ACHN (cell line): ENCODE measurements around the gene KPNA6.
"Not testable (repeated sequence)": the region's sequence is repeated elsewhere in the genome, so short reads cannot be mapped to it uniquely, and the experiment has no call there.

Experiments
- DNase-seq: peaks from one replicate; pipeline ENCODE4 v3.0.0-alpha.2; 2015
- in situ Hi-C: cut with HindIII; loops from 2 replicates; pipeline ENCODE4 v1.10.0; 2017; ENCODE audit warnings: low sequenced_read_pairs, low pct_ligation_motif_present, low pct_unique_long_range_greater_than_20kb

Gene KPNA6

DNA sequence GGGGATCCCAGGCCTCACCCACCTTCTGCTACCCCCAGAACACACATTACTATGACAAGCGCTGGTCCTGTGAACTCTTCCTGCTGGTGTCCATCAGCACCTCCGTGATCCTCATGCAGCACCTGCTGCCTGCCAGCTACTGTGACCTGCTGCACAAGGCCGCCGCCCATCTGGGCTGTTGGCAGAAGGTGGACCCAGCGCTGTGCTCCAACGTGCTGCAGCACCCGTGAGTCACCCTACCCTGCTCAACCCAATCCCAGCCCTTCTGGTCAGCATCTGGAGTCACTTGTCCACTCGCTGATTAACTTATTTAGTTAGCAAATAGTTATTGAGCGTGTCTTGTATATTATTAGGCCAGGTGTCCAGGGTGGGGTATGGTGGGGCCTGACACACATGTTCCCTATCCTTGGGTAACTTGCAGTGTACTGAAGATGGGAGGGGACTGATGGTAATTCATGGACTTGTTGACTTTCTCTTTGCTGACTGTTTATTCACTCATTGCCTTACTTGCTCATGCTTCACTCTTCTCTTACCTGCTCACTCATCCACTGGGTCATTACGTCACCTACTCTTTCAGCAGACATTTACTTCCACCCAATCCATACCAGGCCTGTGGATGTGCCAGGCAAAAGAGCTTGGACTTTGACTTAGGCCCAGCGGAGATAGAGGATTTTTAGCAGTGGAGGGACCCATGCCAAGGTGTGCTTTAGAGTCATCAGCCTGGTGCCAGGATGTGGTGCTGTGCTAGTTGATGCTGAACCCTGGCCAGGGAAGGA is 12.9 kb upstream of the KPNA6 start:
- in situ Hi-C loops, result no loop called here
- DNase-seq, result no peak

DNA sequence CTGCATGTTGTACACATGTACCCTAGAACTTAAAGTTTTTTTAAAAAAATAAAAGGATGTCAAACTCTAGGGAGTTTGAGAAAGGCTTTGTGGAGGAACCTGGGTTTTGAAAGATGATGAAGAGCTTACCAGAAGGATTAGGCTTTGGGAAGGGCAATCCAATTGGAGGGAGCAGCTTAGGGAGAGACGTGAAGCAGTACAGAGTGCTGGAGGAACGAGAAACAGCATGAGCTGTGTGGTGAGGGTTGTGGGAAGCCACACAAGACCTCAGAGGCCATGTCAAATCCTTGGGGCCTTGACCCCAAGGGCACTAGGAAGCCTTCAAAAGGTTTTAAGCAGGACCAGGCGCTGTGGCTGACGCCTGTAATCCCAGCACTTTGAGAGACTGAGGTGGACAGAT is 8.4 kb upstream of the KPNA6 start:
- in situ Hi-C loops, result no loop called here

DNA sequence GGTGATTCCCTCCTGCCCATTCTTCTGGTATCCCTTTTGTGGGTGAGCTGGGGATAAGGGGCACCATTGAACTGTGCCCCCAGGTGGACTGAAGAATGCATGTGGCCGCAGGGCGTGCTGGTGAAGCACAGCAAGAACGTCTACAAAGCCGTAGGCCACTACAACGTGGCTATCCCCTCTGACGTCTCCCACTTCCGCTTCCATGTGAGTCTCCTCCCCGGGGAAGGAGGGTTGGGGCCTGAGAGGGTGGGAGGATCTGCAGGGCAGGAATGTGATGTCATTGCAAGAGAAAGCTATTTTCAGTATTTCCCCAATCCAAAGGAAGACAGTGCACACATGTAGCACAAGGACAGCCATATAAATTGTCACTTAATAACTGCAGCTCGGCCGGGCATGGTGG is 7.5 kb upstream of the KPNA6 start:
- DNase-seq, result no peak
- in situ Hi-C loops, result no loop called here

More for the DNA sequence above, 8.4 kb upstream of the KPNA6 start:
- DNase-seq, result no peak

- DNase-seq, result peak; percentile 30
- in situ Hi-C loops, result no loop called here
These were observed 6.8 kb upstream of the KPNA6 start for GRCh38 chr1:32100807-32101708.

DNA sequence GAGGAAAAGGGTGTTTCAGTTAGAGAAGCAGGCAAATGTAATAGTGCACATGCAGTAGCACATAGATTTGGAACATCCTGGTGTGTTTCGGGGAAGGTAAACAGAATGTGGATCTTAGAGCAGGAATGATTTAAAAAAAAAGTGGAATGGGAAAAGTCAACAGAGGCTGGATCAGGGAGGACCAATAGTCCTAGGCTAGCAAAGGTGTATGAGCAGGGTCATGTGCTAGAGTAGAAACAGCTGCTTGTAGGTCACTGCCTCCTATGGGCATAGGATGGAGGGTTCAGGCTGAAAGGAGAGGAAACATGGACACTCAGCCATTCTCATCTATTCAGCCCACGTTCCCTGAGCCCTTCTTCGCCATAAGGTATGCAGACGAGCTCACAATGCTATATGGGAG is 3.7 kb upstream of the KPNA6 start:
- in situ Hi-C loops, result no loop called here
- DNase-seq, result no peak

- in situ Hi-C loops, result no loop called here
- DNase-seq, result no peak
These were observed 2.5 kb upstream of the KPNA6 start for GRCh38 chr1:32105338-32105737.

- no peak for DNase-seq
- in situ Hi-C loops, result no loop called here
These were observed 1.1 kb upstream of the KPNA6 start for GRCh38 chr1:32106663-32107275.

- in situ Hi-C loops, result no loop called here
- DNase-seq, result no peak
These were observed 3.3 kb downstream of the KPNA6 start for GRCh38 chr1:32111040-32111623.

- in situ Hi-C loops, result no loop called here
- DNase-seq, result peak; percentile 8
These were observed 3.9 kb downstream of the KPNA6 start for GRCh38 chr1:32111789-32112188.

DNA sequence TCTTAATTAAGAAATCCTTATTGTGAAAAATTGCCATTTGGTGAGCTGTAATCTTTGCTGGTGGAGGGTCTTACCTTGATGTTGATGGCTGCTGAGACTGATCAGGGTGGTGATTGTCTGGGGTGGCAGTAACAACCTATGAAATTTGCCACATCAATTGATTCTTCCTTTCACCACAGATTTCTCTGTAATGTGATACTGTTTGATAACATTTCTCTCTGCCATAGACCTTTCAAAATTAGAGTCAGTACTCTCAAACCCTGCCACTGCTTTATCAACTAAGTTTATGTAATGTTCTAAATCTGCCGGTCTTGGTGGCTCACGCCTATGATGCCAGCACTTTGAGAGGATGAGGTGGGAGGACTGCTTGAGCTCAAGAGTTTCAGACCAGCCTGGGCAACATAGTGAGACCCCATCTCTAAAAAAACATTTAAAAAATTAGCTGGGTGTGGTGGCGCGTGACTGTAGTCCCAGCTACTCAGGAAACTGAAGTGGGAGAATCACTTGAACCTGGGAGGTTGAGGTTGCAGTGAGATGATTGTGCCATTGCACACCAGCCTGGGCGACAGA is 5.0 kb downstream of the KPNA6 start:
- no peak for DNase-seq
- in situ Hi-C loops, result no loop called here

DNA sequence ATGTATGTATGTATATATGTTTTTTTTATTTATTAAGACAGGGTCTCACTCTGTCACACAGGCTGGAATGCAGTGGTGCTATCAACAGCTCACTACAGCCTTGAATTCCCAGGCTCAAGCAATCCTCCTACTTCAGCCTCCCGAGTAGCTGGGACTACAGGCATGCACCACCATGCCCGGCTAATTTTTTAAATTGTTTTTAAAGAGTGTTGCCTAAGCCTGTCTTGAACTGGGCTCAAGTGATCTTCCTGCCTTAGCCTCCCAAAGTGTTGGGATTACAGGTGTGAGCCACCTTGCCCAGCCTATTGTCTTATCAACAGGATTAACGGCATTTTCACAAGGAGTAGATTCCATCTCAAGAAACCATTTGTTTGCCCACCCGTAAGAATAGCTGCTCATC is 5.6 kb downstream of the KPNA6 start:
- DNase-seq, in situ Hi-C loops: not testable (repeated sequence)

- in situ Hi-C loops, result no loop called here
- DNase-seq, result no peak
These were observed 6.6 kb downstream of the KPNA6 start for GRCh38 chr1:32114420-32114819.

- in situ Hi-C loops, result no loop called here
- no peak for DNase-seq
These were observed 7.6 kb downstream of the KPNA6 start for GRCh38 chr1:32115496-32115895.

- peak; percentile 12 for DNase-seq
- in situ Hi-C loops, result no loop called here
These were observed 8.7 kb downstream of the KPNA6 start for GRCh38 chr1:32116531-32116930.

- in situ Hi-C loops, result no loop called here
- no peak for DNase-seq
These were observed 14.3 kb downstream of the KPNA6 start for GRCh38 chr1:32122151-32122550.

DNA sequence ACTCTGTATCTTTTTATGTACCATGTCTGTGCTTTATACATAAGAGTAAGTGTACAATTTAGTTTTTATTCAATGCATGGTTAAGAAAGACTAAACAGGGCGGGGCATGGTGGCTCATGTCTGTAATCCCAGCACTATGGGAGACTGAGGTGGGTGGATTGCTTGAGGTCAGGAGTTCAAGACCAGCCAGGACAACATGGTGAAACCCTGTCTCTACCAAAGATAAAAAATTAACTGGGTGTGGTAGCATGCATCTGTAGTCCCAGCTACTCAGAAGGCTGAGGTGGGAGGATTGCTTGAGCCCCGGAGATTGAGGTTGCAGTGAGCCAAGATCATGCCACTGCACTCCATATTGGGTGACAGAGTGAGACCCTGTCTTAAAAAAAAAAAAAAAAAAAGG is 15.5 kb downstream of the KPNA6 start:
- DNase-seq, in situ Hi-C loops: not testable (repeated sequence)

DNA sequence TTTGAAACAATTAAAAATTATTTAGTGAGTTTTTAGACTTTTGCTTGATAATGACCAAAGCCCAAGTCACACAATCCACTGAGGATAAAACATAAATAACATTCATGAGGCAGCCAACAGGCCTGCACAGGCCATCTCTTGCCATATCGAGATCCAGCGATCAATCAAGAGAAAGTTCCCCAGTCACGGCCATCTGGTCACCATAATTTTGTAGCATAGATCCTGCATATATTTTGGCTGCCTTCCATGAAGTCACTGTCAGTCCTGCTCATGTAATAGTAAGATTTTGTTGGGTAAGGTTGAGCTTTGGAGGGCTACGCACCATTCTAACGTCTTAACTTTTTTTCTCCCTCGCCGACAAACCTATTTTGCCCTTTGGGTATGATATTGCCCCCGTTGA is 17.5 kb downstream of the KPNA6 start:
- DNase-seq, result no peak
- in situ Hi-C loops, result no loop called here

DNA sequence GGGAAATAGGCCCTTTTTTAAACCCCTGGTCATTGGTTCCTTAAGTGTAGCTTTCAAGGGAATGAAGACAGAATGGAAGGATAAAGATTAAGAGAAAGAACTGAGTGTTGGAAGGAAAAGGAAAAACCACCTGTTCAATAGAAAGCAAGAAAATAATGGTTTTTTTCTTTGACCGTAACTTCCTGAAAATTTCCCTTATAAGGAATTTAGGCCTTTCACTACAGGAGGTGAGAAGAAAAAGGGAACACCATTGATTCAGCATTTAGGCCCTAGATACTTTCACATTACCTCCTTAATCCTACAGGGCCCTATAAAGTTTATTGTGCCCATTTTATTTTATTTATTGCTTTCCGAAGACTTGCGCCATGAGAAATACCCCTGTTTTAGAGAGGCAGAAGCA is 18.9 kb downstream of the KPNA6 start:
- in situ Hi-C loops, result no loop called here
- no peak for DNase-seq
